B cell (primary cell): ENCODE measurements around the gene IGHMBP2.

Experiments
- CTCF ChIP-seq: fragments of 200-600 bp; IDR thresholded peaks from one replicate; pipeline ENCODE4 v1.8.0; 2022; ENCODE audit warnings: antibody characterized with exemption, mild to moderate bottlenecking
- EZH2 ChIP-seq: IDR thresholded peaks from 2 replicates; pipeline ENCODE4 v1.6.1; 2012; ENCODE audit warnings: borderline replicate concordance, low read depth, mild to moderate bottlenecking, moderate library complexity, low read length; ENCODE audit not compliant: insufficient read depth, poor library complexity, severe bottlenecking

- TF ChIP-seq CTCF, result no peak
- no peak for TF ChIP-seq EZH2
Measured at GRCh38 chr11:68979931-68980775, 76.5 kb downstream of the IGHMBP2 start.
